SU-DHL-6 (cell line): ENCODE measurements around the gene SLC28A2.

Source experiments
- EZH2phosphoT487 ChIP-seq: fragments of 200-600 bp; sonication (generic), shearing (Covaris generic); conservative IDR thresholded peaks from 2 replicates; pipeline ENCODE4 v1.6.1; 2018; ENCODE audit warnings: mild to moderate bottlenecking, antibody characterized with exemption, low read length, moderate library complexity, mixed read lengths
- TF ChIP-seq, protein P1 (sequence below): fragments of 200-600 bp; sonication (generic); IDR thresholded peaks from one replicate; pipeline ENCODE4 v1.5.1; 2017; ENCODE audit warnings: antibody characterized with exemption, mild to moderate bottlenecking, low read length, moderate library complexity; ENCODE audit not compliant: insufficient read depth, poor library complexity, severe bottlenecking

DNA sequence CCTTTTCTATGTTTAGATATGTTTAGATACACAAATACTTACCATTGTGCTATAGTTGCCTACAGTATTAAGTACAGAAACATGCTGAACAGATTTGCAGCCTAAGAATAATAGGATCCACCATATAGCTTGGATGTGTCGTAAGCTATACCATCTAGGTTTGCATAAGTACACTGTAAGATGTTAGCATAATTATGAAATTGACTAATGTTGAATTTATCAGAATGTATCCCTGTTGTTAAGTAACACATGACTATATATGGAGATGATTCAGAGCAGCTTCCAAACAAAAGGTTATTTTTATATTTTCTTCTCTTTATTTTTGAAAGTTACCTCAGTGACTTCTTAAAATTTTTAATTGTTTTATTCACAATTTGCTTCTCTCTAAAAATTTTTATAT, 2.4 kb downstream of the SLC28A2 start:
- TF ChIP-seq EZH2phosphoT487: no peak
- TF ChIP-seq, protein P1, sequence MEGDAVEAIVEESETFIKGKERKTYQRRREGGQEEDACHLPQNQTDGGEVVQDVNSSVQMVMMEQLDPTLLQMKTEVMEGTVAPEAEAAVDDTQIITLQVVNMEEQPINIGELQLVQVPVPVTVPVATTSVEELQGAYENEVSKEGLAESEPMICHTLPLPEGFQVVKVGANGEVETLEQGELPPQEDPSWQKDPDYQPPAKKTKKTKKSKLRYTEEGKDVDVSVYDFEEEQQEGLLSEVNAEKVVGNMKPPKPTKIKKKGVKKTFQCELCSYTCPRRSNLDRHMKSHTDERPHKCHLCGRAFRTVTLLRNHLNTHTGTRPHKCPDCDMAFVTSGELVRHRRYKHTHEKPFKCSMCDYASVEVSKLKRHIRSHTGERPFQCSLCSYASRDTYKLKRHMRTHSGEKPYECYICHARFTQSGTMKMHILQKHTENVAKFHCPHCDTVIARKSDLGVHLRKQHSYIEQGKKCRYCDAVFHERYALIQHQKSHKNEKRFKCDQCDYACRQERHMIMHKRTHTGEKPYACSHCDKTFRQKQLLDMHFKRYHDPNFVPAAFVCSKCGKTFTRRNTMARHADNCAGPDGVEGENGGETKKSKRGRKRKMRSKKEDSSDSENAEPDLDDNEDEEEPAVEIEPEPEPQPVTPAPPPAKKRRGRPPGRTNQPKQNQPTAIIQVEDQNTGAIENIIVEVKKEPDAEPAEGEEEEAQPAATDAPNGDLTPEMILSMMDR: no peak
